HEK293T (cell line): ENCODE measurements around the gene KIRREL3.

Experiments
- CTCF ChIA-PET: fragments of 350-600 bp; formaldehyde crosslinking; extraction: SDS; loops from one replicate; lab custom pipeline; 2021; ENCODE audit warnings: antibody characterized with exemption, inconsistent platforms; lab: Yijun Ruan, JAX
- POLR2A ChIA-PET: fragments of 350-600 bp; formaldehyde crosslinking; extraction: SDS; loops from one replicate; lab custom pipeline; 2020; ENCODE audit warnings: antibody characterized with exemption, inconsistent platforms; lab: Yijun Ruan, JAX
- DNase-seq: peaks from one replicate; pipeline ENCODE4 v3.0.0; 2012; ENCODE audit warnings: mixed read lengths; ENCODE audit errors: extremely low spot score
- ARNT ChIP-seq: fragments of 450-650 bp; IDR thresholded peaks from 2 replicates; pipeline ENCODE4 v1.6.1; 2017; ENCODE audit warnings: mild to moderate bottlenecking
- BHLHE40 ChIP-seq: fragments of 450-650 bp; IDR thresholded peaks from 2 replicates; pipeline ENCODE4 v1.6.1; 2016; ENCODE audit warnings: mild to moderate bottlenecking, moderate library complexity, borderline replicate concordance
- CTBP1 ChIP-seq: fragments of 450-650 bp; IDR thresholded peaks from 2 replicates; pipeline ENCODE4 v1.6.1; 2016; ENCODE audit warnings: borderline replicate concordance
- ELF4 ChIP-seq: fragments of 450-650 bp; IDR thresholded peaks from 2 replicates; pipeline ENCODE4 v1.6.1; 2017; ENCODE audit warnings: antibody characterized with exemption
- FOXA1 ChIP-seq: fragments of 450-650 bp; IDR thresholded peaks from 2 replicates; pipeline ENCODE4 v1.6.1; 2016; ENCODE audit warnings: mild to moderate bottlenecking
- FOXK2 ChIP-seq: fragments of 450-650 bp; IDR thresholded peaks from 2 replicates; pipeline ENCODE4 v1.6.1; 2016; ENCODE audit warnings: mild to moderate bottlenecking
- FOXM1 ChIP-seq: fragments of 450-650 bp; IDR thresholded peaks from 2 replicates; pipeline ENCODE4 v1.6.1; 2017; ENCODE audit warnings: mild to moderate bottlenecking, borderline replicate concordance
- HDGF ChIP-seq: fragments of 450-650 bp; IDR thresholded peaks from 2 replicates; pipeline ENCODE4 v1.6.1; 2017; ENCODE audit warnings: antibody characterized with exemption, borderline replicate concordance
- L3MBTL2 ChIP-seq: fragments of 450-650 bp; conservative IDR thresholded peaks from 2 replicates; pipeline ENCODE4 v1.6.1; 2016; ENCODE audit warnings: mild to moderate bottlenecking
- LEF1 ChIP-seq: fragments of 450-650 bp; IDR thresholded peaks from 2 replicates; pipeline ENCODE4 v1.6.1; 2017; ENCODE audit warnings: mild to moderate bottlenecking, borderline replicate concordance
- NFRKB ChIP-seq: fragments of 450-650 bp; IDR thresholded peaks from 2 replicates; pipeline ENCODE4 v1.6.1; 2016; ENCODE audit warnings: mild to moderate bottlenecking, moderate library complexity
- PKNOX1 ChIP-seq: fragments of 450-650 bp; IDR thresholded peaks from 2 replicates; pipeline ENCODE4 v1.6.1; 2016
- SP1 ChIP-seq: fragments of 450-650 bp; IDR thresholded peaks from 2 replicates; pipeline ENCODE4 v1.6.1; 2017
- SUZ12 ChIP-seq: fragments of 450-650 bp; IDR thresholded peaks from 2 replicates; pipeline ENCODE4 v1.6.1; 2016; ENCODE audit warnings: mild to moderate bottlenecking
- TARDBP ChIP-seq: fragments of 450-650 bp; IDR thresholded peaks from 2 replicates; pipeline ENCODE4 v1.6.1; 2016
- ZNF384 ChIP-seq: fragments of 450-650 bp; IDR thresholded peaks from 2 replicates; pipeline ENCODE4 v1.6.1; 2016

Gene KIRREL3

GRCh38 chr11:126581871-126582648, 418.5 kb downstream of the KIRREL3 start:
- TF ChIP-seq FOXA1 (no peak), FOXK2 (no peak), CTBP1 (no peak), HDGF (no peak)
- CTCF ChIA-PET = no interaction called here
- no peak for DNase-seq
- POLR2A ChIA-PET = no interaction called here

GRCh38 chr11:126578426-126578825, 422.1 kb downstream of the KIRREL3 start:
- TF ChIP-seq BHLHE40 (no peak), TARDBP (no peak), FOXA1 (no peak), PKNOX1 (no peak), ELF4 (no peak), FOXM1 (no peak), SP1 (no peak), SUZ12 (no peak), CTBP1 (no peak), ZNF384 (no peak)
- DNase-seq = no peak
- CTCF ChIA-PET = no interaction called here
- POLR2A ChIA-PET = no interaction called here

GRCh38 chr11:126578021-126578420, 422.5 kb downstream of the KIRREL3 start:
- CTCF ChIA-PET = interaction anchor here (0.6 kb wide), 1 partner anchor 82 kb away, joined by 3 read pairs; no protein-coding TSS in a partner anchor
- TF ChIP-seq ELF4 = no peak
- TF ChIP-seq SP1 = no peak
- no peak for TF ChIP-seq ARNT
- no peak for TF ChIP-seq NFRKB
- no peak for TF ChIP-seq LEF1
- TF ChIP-seq SUZ12 = no peak
- TF ChIP-seq TARDBP = no peak
- TF ChIP-seq ZNF384 = no peak
- no peak for TF ChIP-seq HDGF
- no peak for TF ChIP-seq CTBP1
- TF ChIP-seq FOXK2 = no peak
- no peak for TF ChIP-seq BHLHE40
- TF ChIP-seq L3MBTL2 = no peak
- TF ChIP-seq PKNOX1 = no peak
- TF ChIP-seq FOXM1 = no peak
- no peak for TF ChIP-seq FOXA1
- DNase-seq = no peak
- POLR2A ChIA-PET = interaction anchor here (1.0 kb wide), 1 partner anchor 8 kb away, joined by 3 read pairs; no protein-coding TSS in a partner anchor

GRCh38 chr11:126575849-126576248, 424.7 kb downstream of the KIRREL3 start:
- TF ChIP-seq L3MBTL2 = no peak
- no peak for TF ChIP-seq FOXK2
- TF ChIP-seq ELF4 = no peak
- no peak for TF ChIP-seq SUZ12
- TF ChIP-seq SP1 = no peak
- no peak for TF ChIP-seq ARNT
- TF ChIP-seq FOXA1 = no peak
- no peak for TF ChIP-seq FOXM1
- no peak for TF ChIP-seq BHLHE40
- TF ChIP-seq CTBP1 = no peak
- TF ChIP-seq TARDBP = no peak
- no peak for TF ChIP-seq LEF1
- no peak for TF ChIP-seq NFRKB
- no peak for TF ChIP-seq ZNF384
- no peak for TF ChIP-seq PKNOX1
- ChIA-PET POLR2A (no interaction called here), CTCF (no interaction called here)
- no peak for DNase-seq

GRCh38 chr11:126573325-126573978, 427.1 kb downstream of the KIRREL3 start:
- TF ChIP-seq TARDBP = no peak
- no peak for TF ChIP-seq ZNF384
- no peak for TF ChIP-seq ELF4
- TF ChIP-seq FOXM1 = no peak
- TF ChIP-seq SP1 = no peak
- no peak for TF ChIP-seq PKNOX1
- TF ChIP-seq BHLHE40 = no peak
- no peak for TF ChIP-seq L3MBTL2
- TF ChIP-seq HDGF = no peak
- no peak for TF ChIP-seq FOXK2
- no peak for TF ChIP-seq CTBP1
- TF ChIP-seq NFRKB = no peak
- TF ChIP-seq ARNT = no peak
- no peak for TF ChIP-seq FOXA1
- no peak for TF ChIP-seq LEF1
- peak; percentile 36 for DNase-seq
- ChIA-PET CTCF (interaction anchor here (0.6 to 0.8 kb wide), 5 partner anchors 10 to 173 kb away, joined by 3 to 4 read pairs (median 3); no protein-coding TSS in a partner anchor), POLR2A (no interaction called here)
